Neural progenitor cell (in vitro differentiated cells): ENCODE data around the gene MYL4. TPM values are rescaled to one million over a fixed set of nuclear protein-coding genes. Genes with fewer than 3 reads are reported as not detected.

ENCODE experiments used
- DNase-seq: peaks from one replicate; pipeline ENCODE4 v3.0.0-alpha.2; 2016; ENCODE audit warnings: low spot score
- H2AFZ ChIP-seq: fragments of 200-600 bp; sonication (generic); replicated peaks from 2 replicates; pipeline ENCODE4 v1.6.1; 2016; ENCODE audit warnings: antibody characterized with exemption
- H3F3A ChIP-seq: fragments of 200-600 bp; sonication (generic); 2 replicates; pipeline ENCODE4 v1.6.1; 2016; ENCODE audit warnings: antibody characterized with exemption, low read depth
- H3K27ac ChIP-seq: fragments of 200-600 bp; sonication (generic); 2 replicates; pipeline ENCODE4 v1.5.1; 2016; ENCODE audit warnings: mild to moderate bottlenecking
- H3K27me3 ChIP-seq: fragments of 200-600 bp; sonication (generic); 2 replicates; pipeline ENCODE4 v1.6.1; 2016; ENCODE audit warnings: mild to moderate bottlenecking, moderate library complexity
- H3K36me3 ChIP-seq: fragments of 200-600 bp; sonication (generic); 2 replicates; pipeline ENCODE4 v1.5.1; 2016
- H3K4me1 ChIP-seq: fragments of 200-600 bp; sonication (generic); 2 replicates; pipeline ENCODE4 v1.6.1; 2016; ENCODE audit warnings: mixed run types
- H3K4me2 ChIP-seq: fragments of 200-600 bp; sonication (generic); 2 replicates; pipeline ENCODE4 v1.6.1; 2016
- H3K4me3 ChIP-seq: fragments of 200-600 bp; sonication (generic); 2 replicates; pipeline ENCODE4 v1.5.1; 2016
- H3K79me2 ChIP-seq: fragments of 200-600 bp; sonication (generic); 2 replicates; pipeline ENCODE4 v1.6.1; 2016; ENCODE audit warnings: low read depth
- H3K9ac ChIP-seq: fragments of 200-600 bp; sonication (generic); 2 replicates; pipeline ENCODE4 v1.6.1; 2016
- H3K9me3 ChIP-seq: fragments of 200-600 bp; sonication (generic); 2 replicates; pipeline ENCODE4 v1.5.1; 2016; ENCODE audit warnings: low read depth
- H4K20me1 ChIP-seq: fragments of 200-600 bp; sonication (generic); 2 replicates; pipeline ENCODE4 v1.6.1; 2016; ENCODE audit warnings: low read depth
- H3K27ac Mint-ChIP-seq: 3 replicates; pipeline ENCODE4 v1.8.0; 2021; ENCODE audit warnings: mixed read lengths
- H3K27me3 Mint-ChIP-seq: 2 replicates; pipeline ENCODE4 v1.8.0; 2022; ENCODE audit warnings: low read depth, mild to moderate bottlenecking, inconsistent platforms, moderate library complexity, mixed read lengths; ENCODE audit not compliant: insufficient read depth
- H3K36me3 Mint-ChIP-seq: 3 replicates; pipeline ENCODE4 v1.8.0; 2021; ENCODE audit warnings: mixed read lengths
- H3K4me1 Mint-ChIP-seq: 3 replicates; pipeline ENCODE4 v1.8.0; 2021; ENCODE audit warnings: mixed read lengths
- H3K4me3 Mint-ChIP-seq: 3 replicates; pipeline ENCODE4 v1.8.0; 2021; ENCODE audit warnings: mild to moderate bottlenecking, moderate library complexity, mixed read lengths
- H3K9me3 Mint-ChIP-seq: 3 replicates; pipeline ENCODE4 v1.8.0; 2020; ENCODE audit warnings: mixed read lengths
- CTCF ChIP-seq: fragments of 200-600 bp; sonication (generic); IDR thresholded peaks from 2 replicates; pipeline ENCODE4 v1.5.1; 2017; ENCODE audit warnings: antibody characterized with exemption, mild to moderate bottlenecking
- EZH2 ChIP-seq: fragments of 200-600 bp; sonication (generic); IDR thresholded peaks from 2 replicates; pipeline ENCODE4 v1.6.1; 2017; ENCODE audit warnings: antibody characterized with exemption, mild to moderate bottlenecking, moderate library complexity
- EZH2phosphoT487 ChIP-seq: fragments of 200-600 bp; sonication (generic); IDR thresholded peaks from 2 replicates; pipeline ENCODE4 v1.6.1; 2017; ENCODE audit warnings: antibody characterized with exemption
- total RNA-seq: library from RNA; depleted of rRNA; stranded (reverse); fragments of >200 nt; gene quantifications from 2 replicates; pipeline ENCODE4 v1.2.3, GENCODE V29; 2015; ENCODE audit warnings: low replicate concordance

MYL4 gene
- total RNA-seq, 1 donor from 2014 or later = 0.37 TPM

GRCh38 chr17:47235923-47236322 lies 26.8 kb downstream of the MYL4 start:
- DNase-seq = no peak
- Mint-ChIP-seq H3K4me3 (no peak overlapping the region), H3K36me3 (no peaks in the 10 kb centered on the region), H3K27me3 (peaks cover 16% of the 10 kb centered on the region), H3K4me1 (no peaks in the 10 kb centered on the region), H3K9me3 (no peaks in the 10 kb centered on the region), H3K27ac (no peak overlapping the region)
- Histone ChIP-seq H3K4me1 (no peaks in the 10 kb centered on the region), H4K20me1 (no peaks in the 10 kb centered on the region), H3K9me3 (no peaks in the 10 kb centered on the region), H3K36me3 (no peaks in the 10 kb centered on the region), H2AFZ (no peak overlapping the region), H3K4me3 (no peak overlapping the region), H3K79me2 (no peaks in the 10 kb centered on the region), H3K9ac (no peak overlapping the region), H3K27me3 (peaks cover 7% of the 10 kb centered on the region), H3F3A (no peaks in the 10 kb centered on the region), H3K4me2 (no peak overlapping the region), H3K27ac (no peak overlapping the region)
- TF ChIP-seq CTCF (no peak), EZH2phosphoT487 (no peak), EZH2 (no peak)

GRCh38 chr17:47237841-47238240 lies 28.7 kb downstream of the MYL4 start:
- no peak for DNase-seq
- no peak overlapping the region for H3K4me3 ChIP-seq
- H3K4me3 Mint-ChIP-seq = no peak overlapping the region
- no peaks in the 10 kb centered on the region for H3K9me3 ChIP-seq
- H2AFZ ChIP-seq = no peak overlapping the region
- no peaks in the 10 kb centered on the region for H3F3A ChIP-seq
- H3K9ac ChIP-seq = no peak overlapping the region
- TF ChIP-seq EZH2phosphoT487 = no peak
- TF ChIP-seq CTCF = no peak
- no peak for TF ChIP-seq EZH2
- H3K4me2 ChIP-seq = no peak overlapping the region
- H3K27me3 Mint-ChIP-seq = peaks cover 12% of the 10 kb centered on the region
- H3K36me3 ChIP-seq = no peaks in the 10 kb centered on the region
- H3K27me3 ChIP-seq = no peaks in the 10 kb centered on the region
- no peaks in the 10 kb centered on the region for H3K36me3 Mint-ChIP-seq
- H3K27ac Mint-ChIP-seq = no peak overlapping the region
- no peak overlapping the region for H3K27ac ChIP-seq
- no peaks in the 10 kb centered on the region for H4K20me1 ChIP-seq
- H3K9me3 Mint-ChIP-seq = no peaks in the 10 kb centered on the region
- H3K4me1 Mint-ChIP-seq = no peaks in the 10 kb centered on the region
- no peaks in the 10 kb centered on the region for H3K4me1 ChIP-seq
- no peaks in the 10 kb centered on the region for H3K79me2 ChIP-seq

- Histone ChIP-seq H3K36me3 (no peaks in the 10 kb centered on the region), H3K27me3 (no peaks in the 10 kb centered on the region), H3K4me3 (no peak overlapping the region), H3K27ac (no peak overlapping the region), H2AFZ (no peak overlapping the region), H3K9ac (no peak overlapping the region), H3F3A (no peaks in the 10 kb centered on the region), H4K20me1 (no peaks in the 10 kb centered on the region), H3K9me3 (no peaks in the 10 kb centered on the region), H3K4me2 (no peak overlapping the region), H3K4me1 (no peaks in the 10 kb centered on the region), H3K79me2 (no peaks in the 10 kb centered on the region)
- no peaks in the 10 kb centered on the region for H3K4me1 Mint-ChIP-seq
- H3K9me3 Mint-ChIP-seq = no peaks in the 10 kb centered on the region
- TF ChIP-seq EZH2phosphoT487 (no peak), EZH2 (no peak), CTCF (no peak)
- H3K27ac Mint-ChIP-seq = no peak overlapping the region
- H3K27me3 Mint-ChIP-seq = peaks cover 13% of the 10 kb centered on the region
- no peak for DNase-seq
- no peaks in the 10 kb centered on the region for H3K36me3 Mint-ChIP-seq
- H3K4me3 Mint-ChIP-seq = no peak overlapping the region
These were observed 29.3 kb downstream of the MYL4 start for GRCh38 chr17:47238321-47239010.
